Renal cortical epithelial cell (primary cell): ENCODE data around the gene TESPA1. TPM values are rescaled to one million over a fixed set of nuclear protein-coding genes. Genes with fewer than 3 reads are reported as not detected.

Source experiments
- DNase-seq: peaks from one replicate; pipeline ENCODE4 v3.0.0-alpha.2; 2011; ENCODE audit warnings: low read depth
- total RNA-seq: library from RNA; depleted of rRNA; stranded (reverse); fragments of >200 nt; gene quantifications from 2 replicates; pipeline ENCODE4 v1.2.3, GENCODE V29; 2014

Gene TESPA1, protein sequence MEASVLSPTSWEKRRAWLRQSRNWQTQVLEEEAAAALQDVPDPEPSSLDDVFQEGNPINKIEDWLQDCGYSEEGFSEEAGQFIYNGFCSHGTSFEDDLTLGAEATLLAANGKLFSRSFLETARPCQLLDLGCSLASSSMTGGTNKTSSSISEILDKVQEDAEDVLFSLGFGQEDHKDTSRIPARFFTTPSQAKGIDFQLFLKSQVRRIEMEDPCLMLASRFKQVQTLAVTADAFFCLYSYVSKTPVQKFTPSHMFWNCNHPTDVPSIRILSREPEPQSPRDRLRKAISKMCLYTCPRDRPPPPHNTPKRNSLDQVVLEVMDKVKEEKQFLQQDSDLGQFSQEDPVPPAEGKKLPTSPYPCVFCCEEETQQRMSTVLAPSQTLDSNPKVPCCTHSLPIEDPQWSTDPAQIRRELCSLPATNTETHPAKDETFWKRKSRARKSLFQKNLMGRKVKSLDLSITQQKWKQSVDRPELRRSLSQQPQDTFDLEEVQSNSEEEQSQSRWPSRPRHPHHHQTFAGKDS
- not detected in 2 replicates for total RNA-seq

DNA sequence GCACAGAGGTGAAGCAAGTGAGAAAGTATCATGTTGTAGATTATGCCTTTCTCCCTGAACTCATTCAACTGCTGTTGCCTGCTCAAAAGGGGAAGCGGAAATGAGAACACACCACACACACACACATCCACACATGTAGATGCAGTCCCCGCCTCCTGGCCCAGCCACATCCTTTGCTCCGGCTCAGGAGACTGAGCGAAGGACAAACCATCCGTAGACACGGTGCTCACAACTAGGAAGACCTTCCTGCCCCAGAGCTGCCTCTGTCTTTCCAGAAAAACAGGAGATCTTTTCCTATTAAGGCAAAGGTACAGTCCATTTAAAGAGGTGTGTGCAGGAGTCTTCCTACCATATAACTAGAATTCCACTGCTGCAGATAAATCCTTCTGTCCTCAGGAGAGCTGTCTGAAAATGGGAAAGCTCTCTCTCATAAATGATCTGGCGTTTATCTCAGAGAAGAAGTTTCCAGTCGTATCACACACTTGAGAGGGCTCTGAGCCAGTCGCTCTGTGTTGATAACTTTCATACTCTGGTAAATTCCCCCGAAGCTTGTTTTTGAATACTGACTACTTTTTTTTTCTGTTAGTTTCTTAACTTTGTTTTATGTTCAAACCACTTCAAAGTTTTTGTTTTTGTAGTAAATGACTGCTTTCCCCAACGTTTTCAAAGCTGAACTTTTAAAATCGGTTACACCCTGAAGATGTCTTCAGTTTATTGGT, at the start of gene TESPA1:
TSS of gene TESPA1 (minus strand) at position 105 of the 719 bp plus-strand sequence. CDS start 10,200 bp downstream, outside the sequence.
- DNase-seq = no peak

GRCh38 chr12:55034218-55034617, 49.7 kb upstream of the TESPA1 start:
- DNase-seq = no peak

DNA sequence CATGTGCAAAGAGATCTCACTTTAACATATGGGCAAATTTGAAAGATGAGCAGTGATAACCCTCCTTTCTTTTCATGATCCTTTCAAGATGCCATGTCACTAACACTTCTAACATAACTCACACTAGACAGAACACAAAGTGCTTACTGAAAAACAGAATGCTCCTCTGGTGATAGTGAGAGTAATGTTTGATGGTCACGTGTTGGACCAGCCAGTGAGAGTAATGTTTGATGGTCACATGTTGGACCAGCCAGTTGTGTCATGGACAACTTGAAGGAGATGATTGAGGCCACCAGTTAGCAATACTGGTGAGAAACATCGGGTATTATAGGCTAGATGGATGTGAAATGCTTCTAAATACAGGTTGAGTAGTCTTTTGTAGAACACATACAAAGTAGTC, 40.9 kb upstream of the TESPA1 start:
- DNase-seq = no peak

- DNase-seq = peak; percentile 73
These were observed 40.0 kb upstream of the TESPA1 start for GRCh38 chr12:55024575-55024974.

GRCh38 chr12:55019784-55020183, 35.2 kb upstream of the TESPA1 start, which contains the start of gene NEUROD4:
Gene NEUROD4, plus strand, starts transcription at chr12:55019974. Its CDS starts 6,466 bp downstream, at chr12:55026440.
- DNase-seq = peak; percentile 73

DNA sequence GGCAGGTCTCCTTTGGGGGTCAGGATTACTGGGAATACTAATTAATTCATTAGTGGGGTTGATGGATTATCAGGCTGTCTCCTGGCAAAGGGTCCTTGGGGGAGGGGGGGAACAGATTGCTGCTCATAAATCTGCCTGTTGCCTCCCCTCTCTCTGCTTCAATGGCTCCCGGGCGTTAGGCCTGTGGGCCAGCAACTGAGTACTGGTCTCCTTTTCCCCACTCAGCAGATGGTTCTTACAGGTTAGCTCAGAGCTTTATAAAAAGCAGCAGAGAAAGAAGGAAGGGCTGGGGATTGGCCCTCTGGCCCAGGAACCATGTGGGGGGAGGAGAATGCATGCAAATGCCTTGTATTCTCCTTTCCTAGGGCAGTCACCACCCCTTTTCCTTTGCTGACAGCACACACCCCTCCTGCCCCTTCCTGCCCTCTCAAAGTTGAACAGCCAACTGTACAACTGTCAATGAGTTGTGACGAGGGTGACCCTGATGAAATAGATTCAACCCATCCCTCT, 32.9 kb upstream of the TESPA1 start:
- no peak for DNase-seq

DNA sequence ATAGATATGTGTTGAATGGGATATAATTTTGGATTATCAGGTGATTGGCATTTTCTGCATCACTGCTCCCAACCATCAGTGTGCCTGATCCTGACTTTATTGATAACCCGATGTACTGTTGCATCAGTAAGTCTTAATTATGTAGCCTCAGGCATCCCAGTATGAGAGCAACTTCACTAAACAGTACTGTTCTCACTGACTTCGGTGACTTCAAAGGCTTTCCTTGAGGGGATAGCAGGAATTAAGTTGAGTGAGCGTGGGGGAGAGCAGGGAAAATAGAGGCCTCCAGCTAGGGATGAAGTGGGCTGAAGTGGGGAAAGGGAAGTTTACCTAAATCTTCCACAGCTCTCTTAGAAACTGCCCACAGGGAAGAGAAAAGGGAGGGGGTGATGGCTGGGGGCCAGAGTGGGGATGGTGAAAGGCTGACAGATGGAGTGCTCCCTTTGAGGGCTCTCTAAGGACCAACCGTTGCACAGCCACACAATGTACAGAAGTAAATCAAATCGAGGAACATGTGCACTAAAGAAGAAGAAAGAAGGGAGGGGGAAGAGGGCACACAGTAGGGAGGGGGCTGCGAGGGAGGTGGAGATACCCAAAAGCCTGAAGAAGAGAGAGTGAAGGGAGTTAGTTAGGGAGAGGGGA, 24.5 kb upstream of the TESPA1 start:
- DNase-seq = no peak

GRCh38 chr12:55002355-55002754, 17.8 kb upstream of the TESPA1 start:
- no peak for DNase-seq

GRCh38 chr12:55001198-55001868, 16.8 kb upstream of the TESPA1 start:
- DNase-seq = no peak

GRCh38 chr12:54998958-54999510, 14.5 kb upstream of the TESPA1 start:
- DNase-seq = no peak

DNA sequence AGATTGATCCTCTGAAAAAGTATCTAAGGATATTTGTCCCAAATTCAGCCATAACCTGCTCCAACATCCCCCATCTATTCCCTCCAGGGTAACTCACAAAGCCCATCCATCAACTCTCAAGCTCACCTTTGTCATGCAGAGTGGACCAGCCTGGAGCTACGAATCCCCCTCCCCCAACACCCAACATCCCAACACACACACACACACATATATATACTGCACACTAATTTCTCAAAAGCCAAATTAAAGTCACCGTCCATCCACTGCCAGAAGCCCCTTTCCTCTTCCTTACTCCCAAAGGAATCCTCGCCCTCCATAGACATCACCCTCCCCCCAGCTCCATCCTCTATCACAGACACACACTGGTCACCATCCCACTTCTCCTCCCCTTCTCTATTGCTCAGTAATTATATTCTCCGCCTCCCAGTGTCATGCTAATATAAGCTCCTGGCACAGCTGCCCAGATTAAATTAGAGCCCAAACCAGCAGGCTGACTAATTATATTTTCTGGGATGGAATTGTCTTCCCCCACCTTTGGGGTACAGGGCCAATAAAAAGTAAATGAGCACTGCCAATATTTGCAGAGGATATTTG, 13.5 kb upstream of the TESPA1 start:
- DNase-seq = no peak

DNA sequence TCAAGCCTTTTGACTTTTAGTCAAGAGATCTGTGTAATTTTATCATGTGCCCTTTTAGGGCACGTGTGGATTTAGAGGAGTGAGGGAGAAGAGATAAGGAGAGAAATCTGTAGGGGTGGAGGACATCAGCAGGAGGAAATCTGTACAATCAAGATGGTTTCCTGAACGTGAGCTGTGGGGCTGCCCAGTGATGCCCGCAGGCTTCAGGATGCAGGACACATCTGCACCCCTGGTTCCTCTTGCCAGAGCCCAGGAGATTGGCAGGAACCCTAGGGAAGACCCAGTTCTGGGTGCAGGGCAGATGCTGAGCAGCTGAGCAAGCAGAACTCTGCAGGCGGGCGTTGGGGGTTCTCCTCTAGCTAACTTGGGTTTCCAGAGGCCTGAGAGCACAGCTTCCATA, 11.6 kb upstream of the TESPA1 start:
- DNase-seq = no peak

DNA sequence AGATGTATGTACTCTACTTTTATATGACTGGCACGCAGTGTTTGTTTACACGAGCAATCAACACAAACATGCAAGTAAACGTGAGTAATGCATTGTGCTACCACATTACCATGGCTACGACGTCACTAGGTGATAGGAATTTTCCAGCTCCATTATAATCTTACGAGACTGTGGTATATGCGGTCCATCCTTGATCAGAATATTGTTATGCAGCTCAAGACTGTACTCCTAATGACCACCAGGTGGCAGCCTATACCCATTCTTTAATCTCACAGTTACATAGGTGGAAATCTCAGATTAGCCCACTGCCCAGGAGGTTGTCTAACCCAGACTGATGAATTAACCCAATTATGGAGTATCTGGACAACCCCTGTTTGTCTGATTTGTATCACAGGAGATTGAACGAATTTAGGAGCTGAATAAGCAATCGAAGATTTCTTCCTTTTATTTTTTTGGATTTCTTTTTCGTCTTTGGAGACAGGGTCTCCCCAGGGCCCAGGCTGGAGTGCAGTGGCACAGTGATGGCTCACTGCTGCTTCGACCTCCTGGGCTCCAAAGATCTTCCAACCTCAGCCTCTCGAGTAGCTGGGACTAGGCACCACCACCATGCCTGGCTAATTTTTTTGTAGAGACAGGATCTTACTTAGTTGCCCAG, 8.7 kb upstream of the TESPA1 start:
- peak; percentile 59 for DNase-seq

- DNase-seq = no peak
These were observed 7.4 kb upstream of the TESPA1 start for GRCh38 chr12:54991991-54992375.

DNA sequence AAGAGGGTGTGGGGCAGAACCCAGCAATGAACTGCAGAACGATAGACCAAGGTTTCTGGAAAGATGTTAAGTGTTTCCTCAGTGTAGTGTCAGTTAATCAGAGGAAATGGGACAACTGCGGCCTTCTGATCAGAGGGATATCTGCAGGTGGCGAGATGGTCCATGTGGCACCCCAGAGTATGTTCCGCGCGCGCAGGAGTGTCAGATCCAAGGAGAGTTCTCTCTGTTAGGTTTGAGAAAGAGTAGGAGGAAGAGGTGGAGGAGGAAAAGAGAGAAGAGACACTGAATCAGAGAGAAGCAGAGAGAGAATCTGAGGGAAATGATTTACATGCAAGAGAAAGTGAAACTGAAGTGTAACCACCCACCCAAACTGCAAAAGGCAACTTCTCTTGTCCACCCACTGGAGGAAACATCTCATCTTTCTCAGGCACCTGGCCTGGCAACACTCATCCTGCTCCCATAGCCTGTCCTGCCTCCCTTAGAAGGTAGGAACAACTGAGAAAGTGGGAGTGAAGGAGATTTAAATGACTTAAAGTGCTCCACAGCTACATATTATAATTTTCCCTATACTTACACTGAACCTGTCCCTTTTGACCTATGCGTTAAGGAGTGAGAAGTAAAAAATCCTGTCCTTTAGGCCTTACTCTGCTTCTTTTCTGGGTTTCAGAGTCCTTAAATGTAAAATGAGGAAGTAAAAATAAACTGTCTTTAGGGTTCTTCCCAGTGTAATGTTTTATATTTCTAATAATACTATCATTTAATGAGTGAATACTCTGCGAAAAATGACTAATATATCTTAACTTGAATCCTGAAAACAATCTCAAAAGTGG, 6.8 kb upstream of the TESPA1 start:
- no peak for DNase-seq

GRCh38 chr12:54989829-54990228, 5.3 kb upstream of the TESPA1 start:
- no peak for DNase-seq

- DNase-seq = peak; percentile 15
These were observed 4.0 kb upstream of the TESPA1 start for GRCh38 chr12:54988402-54989054.

GRCh38 chr12:54987611-54988231, 3.2 kb upstream of the TESPA1 start:
- no peak for DNase-seq
